NT2/D1 (cell line): ENCODE results near the gene PATL2.

ENCODE experiments used
- SUZ12 ChIP-seq: IDR thresholded peaks from 2 replicates; pipeline ENCODE4 v1.6.1; 2011; ENCODE audit not compliant: insufficient read length, insufficient read depth; ENCODE audit errors: extremely low read depth
- YY1 ChIP-seq: IDR thresholded peaks from 2 replicates; pipeline ENCODE4 v1.6.1; 2011; ENCODE audit not compliant: insufficient read length, insufficient read depth
- ZNF274 ChIP-seq: IDR thresholded peaks from 2 replicates; pipeline ENCODE4 v1.6.1; 2011; ENCODE audit warnings: mild to moderate bottlenecking, low read depth, low read length

GRCh38 chr15:44720460-44721176 is 9.5 kb upstream of the PATL2 start:
- TF ChIP-seq ZNF274 (no peak), SUZ12 (no peak), YY1 (no peak)
